ENCODE results near the gene OR10D3. TPM values are rescaled to one million over a fixed set of nuclear protein-coding genes. Genes with fewer than 3 reads are reported as not detected.

OR10D3 gene
- total and polyA plus RNA-seq, 10 of the 15 experiments (the other 5 are each of a cell fraction or from before 2014, with no cell fraction given): not detected

DNA sequence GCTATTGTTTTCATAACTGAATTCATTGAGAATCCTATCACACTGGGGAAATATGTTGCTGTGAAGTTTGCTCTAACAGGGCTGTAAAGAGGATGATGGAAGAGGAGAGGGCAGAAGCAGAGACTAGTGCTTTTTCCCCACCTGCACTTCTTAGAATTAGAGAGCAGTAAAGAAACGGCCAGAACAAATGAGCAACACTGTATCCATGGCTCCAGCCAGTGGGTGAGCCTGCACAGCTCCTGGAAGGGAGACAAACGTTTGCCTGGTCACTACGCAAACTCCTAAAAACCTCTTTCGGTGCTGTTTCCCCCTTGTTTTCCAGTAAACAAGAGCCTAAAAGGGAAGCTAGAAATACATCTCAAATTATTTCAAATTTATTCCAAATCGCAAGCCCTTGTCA, 22.2 kb upstream of the OR10D3 start (continued):
- no peak for TF ChIP-seq YBX1 (IDR thresholded peaks at IDR 0.05)

DNA sequence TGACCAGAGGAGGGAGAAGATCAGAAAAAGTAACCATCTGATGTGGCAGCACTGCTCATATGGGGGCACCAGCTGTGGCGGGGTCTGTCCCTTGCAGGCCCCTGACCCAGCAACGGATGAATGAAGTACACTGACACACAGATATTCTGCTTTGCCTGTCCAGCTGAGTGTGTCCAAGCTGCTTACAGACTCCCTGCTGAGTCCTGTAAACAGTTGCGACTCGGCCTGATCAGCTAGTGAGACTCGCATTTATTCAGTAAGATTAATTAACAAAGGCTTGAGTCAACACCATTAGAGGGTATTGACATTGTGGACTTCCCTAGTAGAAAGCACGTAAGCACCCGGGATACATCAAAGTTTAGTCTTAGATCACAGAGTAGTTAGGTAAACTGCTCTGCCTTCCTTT, 15.3 kb upstream of the OR10D3 start:
- Histone ChIP-seq H3K4me1 (ENCODE audit: control insufficient read depth, insufficient read depth, low read length) (no peaks in the 10 kb centered on the region), H3K4me3 (no peak overlapping the region), H4K20me1 (ENCODE audit: control insufficient read depth, insufficient read depth) (no peaks in the 10 kb centered on the region), H3K79me2 (ENCODE audit: control insufficient read depth, insufficient read depth, low read length) (no peaks in the 10 kb centered on the region), H2AFZ (ENCODE audit: control insufficient read depth, low read depth, low read length) (no peak overlapping the region), H3K4me2 (ENCODE audit: control insufficient read depth, insufficient read depth) (no peak overlapping the region), H3K9ac (ENCODE audit: control insufficient read depth, insufficient read depth, low read length) (no peak overlapping the region), H3K27me3 (replicated peaks in 1 of 2; ENCODE audit: control insufficient read depth in 2 of 2, insufficient read depth in 2 of 2, low read length in 1 of 2) (no peaks in the 10 kb centered on the region), H3K36me3 (ENCODE audit: control insufficient read depth in 2 of 2, insufficient read depth in 2 of 2, low read length in 1 of 2) (no peaks in the 10 kb centered on the region), H3K9me3 (replicated peaks; ENCODE audit: control insufficient read depth, insufficient read depth, low read length) (no peaks in the 10 kb centered on the region), H3K27ac (ENCODE audit: control insufficient read depth, insufficient read depth) (no peak overlapping the region)
- CTCF ChIA-PET: interaction anchor here (1.0 kb wide), 1 partner anchor 27 kb away, joined by 3 read pairs; no protein-coding TSS in a partner anchor
- intact Hi-C loops (cut with micrococcal nuclease; ENCODE audit: unreplicated experiment) (no loop called here), in situ Hi-C loops (cut with MboI) (no loop called here)
- ATAC-seq (no peak), FAIRE-seq (no peak), DNase-seq (ENCODE audit: low read depth, low spot score) (no peak)
- BruUV-seq (replicated peaks): no TSS peak
- POLR2A ChIA-PET: no interaction called here
- WGBS (ENCODE audit: insufficient coverage, insufficient replicate concordance, low lambda C conversion rate, missing lambda C conversion rate): 37% methylated on average over 7 of the region's 7 CpGs
- SMC1A ChIA-PET (ENCODE audit: uncharacterized antibody, unreplicated experiment): interaction anchor here (0.9 kb wide), 1 partner anchor 9 kb away, joined by 3 read pairs; no protein-coding TSS in a partner anchor
- RAD21 ChIA-PET (ENCODE audit: unreplicated experiment): no interaction called here
- TF ChIP-seq, protein P1, sequence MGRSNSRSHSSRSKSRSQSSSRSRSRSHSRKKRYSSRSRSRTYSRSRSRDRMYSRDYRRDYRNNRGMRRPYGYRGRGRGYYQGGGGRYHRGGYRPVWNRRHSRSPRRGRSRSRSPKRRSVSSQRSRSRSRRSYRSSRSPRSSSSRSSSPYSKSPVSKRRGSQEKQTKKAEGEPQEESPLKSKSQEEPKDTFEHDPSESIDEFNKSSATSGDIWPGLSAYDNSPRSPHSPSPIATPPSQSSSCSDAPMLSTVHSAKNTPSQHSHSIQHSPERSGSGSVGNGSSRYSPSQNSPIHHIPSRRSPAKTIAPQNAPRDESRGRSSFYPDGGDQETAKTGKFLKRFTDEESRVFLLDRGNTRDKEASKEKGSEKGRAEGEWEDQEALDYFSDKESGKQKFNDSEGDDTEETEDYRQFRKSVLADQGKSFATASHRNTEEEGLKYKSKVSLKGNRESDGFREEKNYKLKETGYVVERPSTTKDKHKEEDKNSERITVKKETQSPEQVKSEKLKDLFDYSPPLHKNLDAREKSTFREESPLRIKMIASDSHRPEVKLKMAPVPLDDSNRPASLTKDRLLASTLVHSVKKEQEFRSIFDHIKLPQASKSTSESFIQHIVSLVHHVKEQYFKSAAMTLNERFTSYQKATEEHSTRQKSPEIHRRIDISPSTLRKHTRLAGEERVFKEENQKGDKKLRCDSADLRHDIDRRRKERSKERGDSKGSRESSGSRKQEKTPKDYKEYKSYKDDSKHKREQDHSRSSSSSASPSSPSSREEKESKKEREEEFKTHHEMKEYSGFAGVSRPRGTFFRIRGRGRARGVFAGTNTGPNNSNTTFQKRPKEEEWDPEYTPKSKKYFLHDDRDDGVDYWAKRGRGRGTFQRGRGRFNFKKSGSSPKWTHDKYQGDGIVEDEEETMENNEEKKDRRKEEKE (IDR thresholded peaks at IDR 0.05): no peak
- TF ChIP-seq, protein P2, sequence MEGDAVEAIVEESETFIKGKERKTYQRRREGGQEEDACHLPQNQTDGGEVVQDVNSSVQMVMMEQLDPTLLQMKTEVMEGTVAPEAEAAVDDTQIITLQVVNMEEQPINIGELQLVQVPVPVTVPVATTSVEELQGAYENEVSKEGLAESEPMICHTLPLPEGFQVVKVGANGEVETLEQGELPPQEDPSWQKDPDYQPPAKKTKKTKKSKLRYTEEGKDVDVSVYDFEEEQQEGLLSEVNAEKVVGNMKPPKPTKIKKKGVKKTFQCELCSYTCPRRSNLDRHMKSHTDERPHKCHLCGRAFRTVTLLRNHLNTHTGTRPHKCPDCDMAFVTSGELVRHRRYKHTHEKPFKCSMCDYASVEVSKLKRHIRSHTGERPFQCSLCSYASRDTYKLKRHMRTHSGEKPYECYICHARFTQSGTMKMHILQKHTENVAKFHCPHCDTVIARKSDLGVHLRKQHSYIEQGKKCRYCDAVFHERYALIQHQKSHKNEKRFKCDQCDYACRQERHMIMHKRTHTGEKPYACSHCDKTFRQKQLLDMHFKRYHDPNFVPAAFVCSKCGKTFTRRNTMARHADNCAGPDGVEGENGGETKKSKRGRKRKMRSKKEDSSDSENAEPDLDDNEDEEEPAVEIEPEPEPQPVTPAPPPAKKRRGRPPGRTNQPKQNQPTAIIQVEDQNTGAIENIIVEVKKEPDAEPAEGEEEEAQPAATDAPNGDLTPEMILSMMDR (IDR thresholded peaks at IDR 0.05 in 2 of 3, conservative IDR thresholded peaks at IDR 0.05 in 1 of 3; ENCODE audit: control insufficient read depth in 2 of 3, extremely low read depth in 1 of 3, insufficient read depth in 1 of 3, low read depth in 3 of 3, low read length in 3 of 3): no peak
- TF ChIP-seq, protein P3, sequence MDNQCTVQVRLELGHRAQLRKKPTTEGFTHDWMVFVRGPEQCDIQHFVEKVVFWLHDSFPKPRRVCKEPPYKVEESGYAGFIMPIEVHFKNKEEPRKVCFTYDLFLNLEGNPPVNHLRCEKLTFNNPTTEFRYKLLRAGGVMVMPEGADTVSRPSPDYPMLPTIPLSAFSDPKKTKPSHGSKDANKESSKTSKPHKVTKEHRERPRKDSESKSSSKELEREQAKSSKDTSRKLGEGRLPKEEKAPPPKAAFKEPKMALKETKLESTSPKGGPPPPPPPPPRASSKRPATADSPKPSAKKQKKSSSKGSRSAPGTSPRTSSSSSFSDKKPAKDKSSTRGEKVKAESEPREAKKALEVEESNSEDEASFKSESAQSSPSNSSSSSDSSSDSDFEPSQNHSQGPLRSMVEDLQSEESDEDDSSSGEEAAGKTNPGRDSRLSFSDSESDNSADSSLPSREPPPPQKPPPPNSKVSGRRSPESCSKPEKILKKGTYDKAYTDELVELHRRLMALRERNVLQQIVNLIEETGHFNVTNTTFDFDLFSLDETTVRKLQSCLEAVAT (IDR thresholded peaks at IDR 0.05): no peak
- TF ChIP-seq ZNF24 (IDR thresholded peaks at IDR 0.05): no peak
- TF ChIP-seq, protein P4, sequence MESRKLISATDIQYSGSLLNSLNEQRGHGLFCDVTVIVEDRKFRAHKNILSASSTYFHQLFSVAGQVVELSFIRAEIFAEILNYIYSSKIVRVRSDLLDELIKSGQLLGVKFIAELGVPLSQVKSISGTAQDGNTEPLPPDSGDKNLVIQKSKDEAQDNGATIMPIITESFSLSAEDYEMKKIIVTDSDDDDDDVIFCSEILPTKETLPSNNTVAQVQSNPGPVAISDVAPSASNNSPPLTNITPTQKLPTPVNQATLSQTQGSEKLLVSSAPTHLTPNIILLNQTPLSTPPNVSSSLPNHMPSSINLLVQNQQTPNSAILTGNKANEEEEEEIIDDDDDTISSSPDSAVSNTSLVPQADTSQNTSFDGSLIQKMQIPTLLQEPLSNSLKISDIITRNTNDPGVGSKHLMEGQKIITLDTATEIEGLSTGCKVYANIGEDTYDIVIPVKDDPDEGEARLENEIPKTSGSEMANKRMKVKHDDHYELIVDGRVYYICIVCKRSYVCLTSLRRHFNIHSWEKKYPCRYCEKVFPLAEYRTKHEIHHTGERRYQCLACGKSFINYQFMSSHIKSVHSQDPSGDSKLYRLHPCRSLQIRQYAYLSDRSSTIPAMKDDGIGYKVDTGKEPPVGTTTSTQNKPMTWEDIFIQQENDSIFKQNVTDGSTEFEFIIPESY (IDR thresholded peaks at IDR 0.05): no peak
- TF ChIP-seq CREB1 (IDR thresholded peaks at IDR 0.05; ENCODE audit: low read depth): no peak
- no peak for TF ChIP-seq SMC3 (IDR thresholded peaks at IDR 0.05; ENCODE audit: borderline replicate concordance, low read length)
- no peak for TF ChIP-seq ASH2L (IDR thresholded peaks at IDR 0.05; ENCODE audit: borderline replicate concordance, low read depth)
- TF ChIP-seq, protein P5, sequence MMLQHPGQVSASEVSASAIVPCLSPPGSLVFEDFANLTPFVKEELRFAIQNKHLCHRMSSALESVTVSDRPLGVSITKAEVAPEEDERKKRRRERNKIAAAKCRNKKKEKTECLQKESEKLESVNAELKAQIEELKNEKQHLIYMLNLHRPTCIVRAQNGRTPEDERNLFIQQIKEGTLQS (IDR thresholded peaks at IDR 0.05; ENCODE audit: borderline replicate concordance, extremely low read depth, low read depth, low read length): no peak
- TF ChIP-seq GABPA (IDR thresholded peaks at IDR 0.05; ENCODE audit: low read depth): no peak
- no peak for TF ChIP-seq RELA (IDR thresholded peaks at IDR 0.05; ENCODE audit: borderline replicate concordance, partially characterized antibody)
- TF ChIP-seq MYB (IDR thresholded peaks at IDR 0.05; ENCODE audit: borderline replicate concordance, low read depth, low read length): no peak
- TF ChIP-seq FOXM1 (IDR thresholded peaks at IDR 0.05; ENCODE audit: low read depth, low read length): no peak
- TF ChIP-seq FOS (IDR thresholded peaks at IDR 0.05; ENCODE audit: borderline replicate concordance, extremely low read depth, insufficient read length): no peak

Measured in GM12878 (cell line).